Measurements from ENCODE around the gene GNL1.
"Not testable (repeated sequence)": the region's sequence is repeated elsewhere in the genome, so short reads cannot be mapped to it uniquely, and the experiment has no call there.

The GNL1 gene

DNA sequence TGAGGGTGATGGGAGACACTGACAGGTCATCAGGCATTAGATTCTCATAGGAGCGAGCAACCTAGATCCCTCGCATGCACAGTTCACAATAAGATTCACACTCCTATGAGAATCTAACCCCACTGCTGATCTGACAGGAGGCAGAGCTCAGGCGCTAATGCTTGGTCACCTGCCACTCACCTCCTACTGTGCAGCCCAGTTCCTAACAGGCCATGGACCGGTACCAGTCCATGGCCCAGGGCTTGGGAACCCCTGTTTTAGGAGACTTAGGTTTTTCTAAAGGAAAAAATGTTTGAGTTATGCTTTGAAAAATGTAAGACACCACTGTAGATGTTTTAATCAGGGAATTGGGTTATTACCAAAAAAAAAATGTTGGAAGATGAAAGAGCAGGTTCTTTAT is 60.3 kb downstream of the GNL1 start:
- no peak for DNase-seq (ENCODE audit: low read depth in 2 of 2)

DNA sequence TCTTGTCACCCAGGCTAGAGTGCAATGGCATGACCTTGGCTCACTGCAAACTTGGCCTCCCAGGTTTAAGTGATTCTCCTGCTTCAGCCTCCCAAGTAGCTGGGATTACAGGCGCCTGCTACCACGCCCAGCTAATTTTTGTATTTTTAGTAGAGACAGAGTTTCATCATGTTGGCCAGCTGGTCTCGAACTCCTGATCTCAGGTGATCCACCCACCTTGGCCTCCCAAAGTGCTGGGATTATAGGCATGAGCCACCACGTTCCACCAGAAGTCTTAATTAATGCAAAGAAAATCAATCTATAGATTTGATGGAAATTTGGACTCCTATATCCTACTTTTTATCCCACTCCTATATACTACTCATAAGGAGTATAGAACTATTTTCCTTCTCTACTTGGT is 61.2 kb downstream of the GNL1 start:
- not testable (repeated sequence) for DNase-seq (ENCODE audit: low read depth in 2 of 2)

DNA sequence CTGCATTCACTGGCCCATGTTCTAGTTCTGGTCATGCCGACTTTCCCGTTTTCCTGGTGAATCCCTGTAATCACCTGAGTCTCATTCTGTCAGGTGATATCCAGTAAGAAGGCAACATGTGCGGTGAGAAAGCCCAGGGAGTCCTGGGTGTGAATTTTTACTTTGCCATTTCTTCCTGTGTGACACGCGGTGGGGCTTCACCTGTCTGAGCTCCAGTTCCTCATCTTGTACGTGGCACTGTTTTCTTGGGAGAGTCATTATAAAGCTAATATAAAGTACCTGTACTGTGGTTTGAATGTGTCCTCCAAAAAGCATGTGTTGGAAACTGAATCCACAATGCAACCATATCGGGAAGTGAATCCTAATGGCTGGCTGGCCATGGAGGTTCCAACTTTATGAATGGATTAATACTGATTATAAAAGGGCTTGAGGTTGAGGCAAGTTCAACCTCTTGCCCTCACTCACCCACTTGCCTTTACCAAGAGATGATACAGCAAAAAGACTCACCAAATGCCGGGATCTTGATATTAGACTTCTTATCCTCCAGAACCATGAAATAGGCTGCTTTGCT is 61.9 kb downstream of the GNL1 start:
- DNase-seq (ENCODE audit: low read depth in 2 of 2), result no peak

DNA sequence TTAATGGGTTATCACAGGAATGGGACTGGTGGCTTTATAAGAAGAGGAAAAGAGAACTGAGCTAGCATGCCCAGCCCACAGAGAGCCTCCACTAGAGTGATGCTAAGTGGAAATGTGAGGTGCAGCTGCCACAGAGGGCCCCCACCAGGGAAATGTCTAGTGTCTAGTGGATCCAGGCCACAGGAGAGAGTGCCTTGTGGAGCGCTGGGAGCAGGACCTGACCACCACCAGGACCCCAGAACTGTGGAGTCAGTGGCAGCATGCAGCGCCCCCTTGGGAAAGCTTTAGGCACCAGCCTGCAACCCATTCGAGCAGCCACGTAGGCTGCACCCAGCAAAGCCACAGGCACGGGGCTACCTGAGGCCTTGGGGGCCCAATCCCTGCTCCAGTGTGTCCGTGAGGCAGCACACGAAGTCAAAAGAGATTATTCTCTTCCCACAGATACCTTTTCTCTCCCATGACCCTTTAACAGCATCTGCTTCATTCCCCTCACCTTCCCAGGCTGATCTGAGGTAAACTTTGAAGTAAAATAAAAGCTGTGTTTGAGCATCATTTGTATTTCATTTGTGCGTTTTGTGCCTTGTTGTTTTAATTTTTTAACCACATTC is 62.5 kb downstream of the GNL1 start:
- peak in 1 of 2 donors; percentile 30 for DNase-seq (ENCODE audit: low read depth in 2 of 2)

DNA sequence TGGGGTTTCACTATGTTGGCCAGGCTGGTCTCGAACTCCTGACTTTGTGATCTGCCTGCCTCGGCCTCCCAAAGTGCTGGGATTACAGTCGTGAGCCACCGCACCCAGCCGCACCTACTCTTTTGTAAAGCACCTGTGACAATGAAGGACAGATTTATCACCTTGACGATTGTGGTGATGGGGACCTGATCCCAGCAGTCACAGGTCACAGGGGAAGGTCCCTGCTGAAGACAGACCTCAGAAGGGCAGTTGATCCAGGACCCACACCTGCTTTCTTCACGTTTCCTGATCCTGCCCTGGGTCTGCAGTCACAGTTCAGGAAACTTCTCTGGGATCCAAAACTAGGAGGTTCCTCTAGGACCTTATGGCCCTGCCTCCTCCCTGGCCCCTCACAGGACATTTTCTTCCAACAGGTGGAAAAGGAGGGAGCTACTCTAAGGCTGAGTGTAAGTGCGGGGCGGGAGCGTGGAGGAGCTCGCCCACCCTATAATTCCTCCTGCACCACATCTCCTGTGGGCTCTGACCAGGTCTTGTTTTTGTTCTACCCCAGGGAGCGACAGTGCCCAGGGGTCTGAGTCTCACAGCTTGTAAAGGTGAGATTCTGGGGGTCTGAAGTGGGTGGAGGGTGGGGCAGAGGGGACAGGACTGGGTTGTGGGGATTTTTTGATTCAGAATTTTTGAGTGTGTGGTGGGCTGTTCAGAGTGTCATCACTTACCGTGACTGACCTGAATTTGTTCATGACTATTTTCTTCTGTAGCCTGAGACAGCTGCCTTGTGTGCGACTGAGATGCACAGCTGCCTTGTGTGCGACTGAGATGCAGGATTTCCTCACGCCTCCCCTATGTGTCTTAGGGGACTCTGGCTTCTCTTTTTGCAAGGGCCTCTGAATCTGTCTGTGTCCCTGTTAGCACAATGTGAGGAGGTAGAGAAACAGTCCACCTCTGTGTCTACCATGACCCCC is 64.0 kb downstream of the GNL1 start:
- DNase-seq (ENCODE audit: low read depth in 2 of 2), result no peak

All from stimulated activated CD4-positive, alpha-beta T cell treated with anti-CD3 and anti-CD28 coated beads, Interleukin-1b, Interleukin-23, amount 100 ng/mL, for 1 hour (primary cell).